GM23338 (cell line): ENCODE data around the gene MEIS3. TPM values are rescaled to one million over a fixed set of nuclear protein-coding genes. Genes with fewer than 3 reads are reported as not detected.

ENCODE experiments used
- ATAC-seq: fragments of 200-7000 bp; cut with Tn5 transposase; 3 replicates; pipeline ENCODE4 v1.9.1; 2020
- DNase-seq: peaks from one replicate; pipeline ENCODE4 v3.0.0-alpha.2; 2015; ENCODE audit warnings: low spot score
- H2AFZ ChIP-seq: fragments of 200-600 bp; sonication (generic); 2 replicates; pipeline ENCODE4 v1.8.0; 2016; ENCODE audit warnings: antibody characterized with exemption, mild to moderate bottlenecking, moderate library complexity
- H3F3A ChIP-seq: fragments of 200-600 bp; sonication (generic); replicated peaks from 2 replicates; pipeline ENCODE4 v1.8.0; 2017; ENCODE audit warnings: antibody characterized with exemption, mixed run types, low read depth
- H3K27ac ChIP-seq: fragments of 200-600 bp; sonication (generic); 2 replicates; pipeline ENCODE4 v1.6.1; 2016; ENCODE audit warnings: low read depth
- H3K27me3 ChIP-seq: fragments of 200-600 bp; sonication (generic); 2 replicates; pipeline ENCODE4 v1.8.0; 2016; ENCODE audit warnings: mild to moderate bottlenecking, mixed run types, moderate library complexity; ENCODE audit not compliant: insufficient read depth
- H3K36me3 ChIP-seq: fragments of 200-600 bp; sonication (generic); 2 replicates; pipeline ENCODE4 v1.8.0; 2016; ENCODE audit warnings: mild to moderate bottlenecking; ENCODE audit not compliant: insufficient read depth
- H3K4me1 ChIP-seq: fragments of 200-600 bp; sonication (generic); 2 replicates; pipeline ENCODE4 v1.8.0; 2016; ENCODE audit warnings: mild to moderate bottlenecking, moderate library complexity; ENCODE audit not compliant: insufficient read depth
- H3K4me2 ChIP-seq: fragments of 200-600 bp; sonication (generic); 2 replicates; pipeline ENCODE4 v1.7.1; 2017; ENCODE audit warnings: mixed run types
- H3K4me3 ChIP-seq: fragments of 200-600 bp; sonication (generic); 2 replicates; pipeline ENCODE4 v1.6.1; 2016; ENCODE audit warnings: mixed run types
- H3K79me2 ChIP-seq: fragments of 200-600 bp; sonication (generic); replicated peaks from 2 replicates; pipeline ENCODE4 v1.8.0; 2017; ENCODE audit warnings: mild to moderate bottlenecking; ENCODE audit not compliant: insufficient read depth
- H3K9me2 ChIP-seq: fragments of 200-600 bp; sonication (generic); 2 replicates; pipeline ENCODE4 v1.8.0; 2017; ENCODE audit not compliant: insufficient read depth
- H4K20me1 ChIP-seq: fragments of 200-600 bp; sonication (generic); replicated peaks from 2 replicates; pipeline ENCODE4 v1.8.0; 2017; ENCODE audit warnings: mild to moderate bottlenecking; ENCODE audit not compliant: insufficient read depth
- H3K27ac Mint-ChIP-seq: 2 replicates; pipeline ENCODE4 v1.8.0; 2020; ENCODE audit warnings: inconsistent platforms, mild to moderate bottlenecking, moderate library complexity, mixed read lengths
- H3K27me3 Mint-ChIP-seq: 3 replicates; pipeline ENCODE4 v1.8.0; 2022; ENCODE audit warnings: low read depth, mild to moderate bottlenecking, moderate library complexity, mixed read lengths, inconsistent platforms; ENCODE audit not compliant: insufficient read depth, poor library complexity
- H3K36me3 Mint-ChIP-seq: 3 replicates; pipeline ENCODE4 v1.8.0; 2021; ENCODE audit warnings: low read depth, mild to moderate bottlenecking, inconsistent platforms, moderate library complexity, mixed read lengths
- H3K4me1 Mint-ChIP-seq: 3 replicates; pipeline ENCODE4 v1.8.0; 2020; ENCODE audit warnings: mild to moderate bottlenecking, inconsistent platforms, mixed read lengths
- H3K4me3 Mint-ChIP-seq: 3 replicates; pipeline ENCODE4 v1.8.0; 2021; ENCODE audit warnings: moderate library complexity, mild to moderate bottlenecking, inconsistent platforms, mixed read lengths
- H3K9me3 Mint-ChIP-seq: 3 replicates; pipeline ENCODE4 v1.8.0; 2020; ENCODE audit warnings: moderate library complexity, mild to moderate bottlenecking, inconsistent platforms, mixed read lengths
- CREB1 ChIP-seq: fragments of 250-450 bp; sonication (Bioruptor Pico); IDR thresholded peaks from 2 replicates; pipeline ENCODE4 v1.5.0; 2020; ENCODE audit warnings: low read depth, mild to moderate bottlenecking, moderate library complexity
- CTCF ChIP-seq, 2 experiments: fragments of 200-600 bp in 1 of 2; sonication (generic) in 1 of 2; conservative IDR thresholded peaks; 2 replicates each; pipeline versions ENCODE4 v1.5.1 to v1.6.1; 2016 to 2017; ENCODE audit warnings: antibody characterized with exemption in 2 of 2, low read depth in 2 of 2, mild to moderate bottlenecking in 2 of 2, moderate library complexity in 1 of 2
- NANOG ChIP-seq: IDR thresholded peaks from 2 replicates; pipeline ENCODE4 v1.6.1; 2016; ENCODE audit warnings: antibody characterized with exemption, borderline replicate concordance
- REST ChIP-seq: IDR thresholded peaks from one replicate; pipeline ENCODE4 v1.6.1; 2018; ENCODE audit warnings: antibody characterized with exemption; ENCODE audit not compliant: unreplicated experiment
- STAT1 ChIP-seq: IDR thresholded peaks from one replicate; pipeline ENCODE4 v1.6.1; 2016; ENCODE audit warnings: antibody characterized with exemption; ENCODE audit not compliant: unreplicated experiment
- ZNF114 ChIP-seq: fragments of 250-450 bp; sonication (Bioruptor Pico); IDR thresholded peaks from 2 replicates; pipeline ENCODE4 v1.5.0; 2020; ENCODE audit warnings: mild to moderate bottlenecking, moderate library complexity
- polyA plus RNA-seq: library from polyadenylated mRNA; unstranded; fragments of >200 nt; fragmentation: Nextera tagmentation; extraction: Ambion mirVana; gene quantifications from 2 replicates; pipeline ENCODE4 v1.2.1, GENCODE V29; 2016
- total RNA-seq: library from RNA; depleted of rRNA; stranded (reverse); fragments of >200 nt; shearing (Covaris generic); gene quantifications from 2 replicates; pipeline ENCODE4 v1.2.3, GENCODE V29; 2014

MEIS3 gene
- total and polyA plus RNA-seq, 2 experiments from 2014 or later: 20.6 to 33.7 TPM

- H3F3A ChIP-seq: peaks cover 6% of the 10 kb centered on the region; the same call in 1 of the 2 replicates
- no peaks in the 10 kb centered on the region for H3K27me3 ChIP-seq
- H3K36me3 ChIP-seq: 0 out of 2 replicates have a peak, but pooled peaks cover 4% of the 10 kb centered on the region
- H2AFZ ChIP-seq: no peak overlapping the region
- no peak overlapping the region for H3K27ac ChIP-seq
- Mint-ChIP-seq H3K27me3 (peaks cover 14% of the 10 kb centered on the region), H3K4me1 (peaks cover 5% of the 10 kb centered on the region), H3K36me3 (peaks cover 43% of the 10 kb centered on the region), H3K4me3 (no peak overlapping the region), H3K9me3 (peaks cover 2% of the 10 kb centered on the region; the same call in 1 of the 3 replicates), H3K27ac (no peak overlapping the region)
- no peaks in the 10 kb centered on the region; the same call in 1 of the 2 replicates for H4K20me1 ChIP-seq
- no peak overlapping the region for H3K4me3 ChIP-seq
- H3K4me2 ChIP-seq: no peak overlapping the region
- DNase-seq: no peak
- no peaks in the 10 kb centered on the region for H3K79me2 ChIP-seq
- no peaks in the 10 kb centered on the region for H3K4me1 ChIP-seq
- no peaks in the 10 kb centered on the region for H3K9me2 ChIP-seq
- ATAC-seq: no peak
- TF ChIP-seq REST: no peak
- TF ChIP-seq ZNF114 (CRISPR knock-in tag): no peak
Observed at GRCh38 chr19:47381121-47381520, 38.2 kb downstream of the MEIS3 start.

GRCh38 chr19:47380559-47380958 lies 38.8 kb downstream of the MEIS3 start:
- TF ChIP-seq STAT1 (no peak), CTCF (conservative IDR thresholded peaks at IDR 0.05; ENCODE audit: low read depth in 2 of 2) (no peak), CREB1 (CRISPR knock-in tag) (no peak), NANOG (no peak)
- DNase-seq (no peak), ATAC-seq (no peak)
- Mint-ChIP-seq H3K36me3 (peaks cover 47% of the 10 kb centered on the region), H3K4me3 (no peak overlapping the region), H3K9me3 (no peaks in the 10 kb centered on the region), H3K27me3 (peaks cover 13% of the 10 kb centered on the region), H3K4me1 (peaks cover under 1% of the 10 kb centered on the region), H3K27ac (no peak overlapping the region)
- Histone ChIP-seq H4K20me1 (no peaks in the 10 kb centered on the region; the same call in 1 of the 2 replicates), H3K4me2 (no peak overlapping the region), H2AFZ (no peak overlapping the region), H3K27ac (no peak overlapping the region), H3K4me3 (no peak overlapping the region), H3K79me2 (no peaks in the 10 kb centered on the region), H3K27me3 (no peaks in the 10 kb centered on the region), H3F3A (peaks cover 6% of the 10 kb centered on the region; the same call in 1 of the 2 replicates), H3K36me3 (0 out of 2 replicates have a peak, but pooled peaks cover 4% of the 10 kb centered on the region), H3K4me1 (no peaks in the 10 kb centered on the region), H3K9me2 (no peaks in the 10 kb centered on the region)
